CD4-positive, CD25-positive, alpha-beta regulatory T cell (primary cell): Measurements from ENCODE around the gene HIRA. TPM values are rescaled to one million over a fixed set of nuclear protein-coding genes. Genes with fewer than 3 reads are reported as not detected.
"Not testable (repeated sequence)": the region's sequence is repeated elsewhere in the genome, so short reads cannot be mapped to it uniquely, and the experiment has no call there.

ENCODE experiments used
- ATAC-seq, 2 donors: fragments of 150-1000 bp; cut with Tn5 transposase; one replicate each; pipeline ENCODE4 v1.10.0; 2021; ENCODE audit warnings: low read depth in 2 of 2, moderate number of reproducible peaks in 2 of 2, moderate library complexity in 1 of 2
- DNase-seq, 3 donors: peaks; one replicate each; pipeline versions ENCODE4 v3.0.0 to v3.0.0-alpha.2; 2012 to 2022; ENCODE audit warnings: mixed read lengths in 1 of 3
- H3K27ac ChIP-seq: one replicate; pipeline ENCODE4 v1.7.0; 2013; ENCODE audit warnings: mild to moderate bottlenecking, low read length; ENCODE audit not compliant: insufficient read depth, poor library complexity, severe bottlenecking
- H3K27me3 ChIP-seq: one replicate; pipeline ENCODE4 v1.7.0; 2013; ENCODE audit warnings: low read length; ENCODE audit not compliant: control insufficient read depth, insufficient read depth
- H3K36me3 ChIP-seq: one replicate; pipeline ENCODE4 v1.7.0; 2013; ENCODE audit warnings: mild to moderate bottlenecking, low read length, moderate library complexity; ENCODE audit not compliant: control insufficient read depth, insufficient read depth
- H3K4me1 ChIP-seq: 2 replicates; pipeline ENCODE4 v1.7.0; 2013; ENCODE audit warnings: mild to moderate bottlenecking, low read length; ENCODE audit not compliant: insufficient read depth, control insufficient read depth, poor library complexity, severe bottlenecking
- H3K4me3 ChIP-seq: one replicate; pipeline ENCODE4 v1.7.0; 2013; ENCODE audit warnings: low read depth, mild to moderate bottlenecking, low read length, moderate library complexity
- H3K9me3 ChIP-seq, 2 experiments: 1 replicate in 1 of 2; 2 replicates in 1 of 2; pipeline ENCODE4 v1.7.0; 2013; ENCODE audit warnings: low read length in 2 of 2, mild to moderate bottlenecking in 1 of 2, moderate library complexity in 1 of 2; ENCODE audit not compliant: control insufficient read depth in 2 of 2
- H3K27ac Mint-ChIP-seq, 3 donors: one replicate each; pipeline ENCODE4 v1.8.0; 2020 to 2022; ENCODE audit warnings: mild to moderate bottlenecking in 3 of 3, mixed read lengths in 3 of 3, moderate library complexity in 2 of 3
- H3K27me3 Mint-ChIP-seq: one replicate; pipeline ENCODE4 v1.8.0; 2022; ENCODE audit warnings: mild to moderate bottlenecking, mixed read lengths
- H3K36me3 Mint-ChIP-seq: one replicate; pipeline ENCODE4 v1.8.0; 2020; ENCODE audit warnings: mixed read lengths
- H3K4me1 Mint-ChIP-seq, 4 donors: one replicate each; pipeline ENCODE4 v1.8.0; 2020 to 2022; ENCODE audit warnings: mixed read lengths in 4 of 4, mild to moderate bottlenecking in 1 of 4
- H3K4me3 Mint-ChIP-seq, 4 donors: one replicate each; pipeline ENCODE4 v1.8.0; 2020 to 2022; ENCODE audit warnings: mild to moderate bottlenecking in 4 of 4, mixed read lengths in 4 of 4, moderate library complexity in 3 of 4
- H3K9me3 Mint-ChIP-seq, 7 donors: one replicate each; pipeline ENCODE4 v1.8.0; 2020 to 2022; ENCODE audit warnings: mixed read lengths in 7 of 7, mild to moderate bottlenecking in 3 of 7, moderate library complexity in 2 of 7
- polyA plus RNA-seq, 4 donors: library from polyadenylated mRNA; unstranded; fragments of 300-500 nt; fragmentation: Illumina TruSeq; gene quantifications; one replicate each; pipeline ENCODE4 v1.2.3, GENCODE V29; 2021
- total RNA-seq: library from RNA; stranded (reverse); gene quantifications from one replicate; pipeline ENCODE4 v1.2.3, GENCODE V29; 2022

The HIRA gene
- total and polyA plus RNA-seq, 5 donors from 2014 or later, result 1.4 to 30.2 (median 3.0) TPM

- peak in 1 of 2 donors; percentile 10 for ATAC-seq
- Mint-ChIP-seq H3K4me1 (peaks cover 21 to 59% (median 39%) of the 10 kb centered on the region in 4 donors), H3K4me3 (peak overlapping the region; percentile 94 to 98 (median 94)), H3K36me3 (peaks cover 11% of the 10 kb centered on the region), H3K9me3 (no peaks in the 10 kb centered on the region), H3K27me3 (no peaks in the 10 kb centered on the region), H3K27ac (peak overlapping the region; percentile 94 to 97 (median 96))
- H3K36me3 ChIP-seq, result peaks cover 34% of the 10 kb centered on the region
- H3K27ac ChIP-seq, result peak overlapping the region; percentile 90
- peaks cover 30% of the 10 kb centered on the region for H3K4me1 ChIP-seq
- DNase-seq, result no peak
- no peaks in the 10 kb centered on the region for H3K9me3 ChIP-seq
- no peaks in the 10 kb centered on the region for H3K27me3 ChIP-seq
- H3K4me3 ChIP-seq, result peak overlapping the region; percentile 85
Observed at GRCh38 chr22:19446603-19447329, 15.2 kb upstream of the HIRA start.

GRCh38 chr22:19445279-19445982 lies 13.9 kb upstream of the HIRA start:
- peaks cover 11% of the 10 kb centered on the region for H3K36me3 Mint-ChIP-seq
- not testable (repeated sequence) for ATAC-seq, H3K9me3 ChIP-seq, H3K27ac ChIP-seq, DNase-seq, H3K27me3 Mint-ChIP-seq, H3K27me3 ChIP-seq, H3K9me3 Mint-ChIP-seq, H3K4me3 ChIP-seq
- Histone ChIP-seq H3K4me1 (peaks cover 30% of the 10 kb centered on the region), H3K36me3 (peaks cover 26% of the 10 kb centered on the region)
- H3K4me1 Mint-ChIP-seq, result peaks cover 18 to 59% (median 43%) of the 10 kb centered on the region in 4 donors
- peak overlapping the region; percentile 21 to 82 (median 68) for H3K4me3 Mint-ChIP-seq
- H3K27ac Mint-ChIP-seq, result peak overlapping the region in 2 of 3 donors; percentile 32 to 64

- Histone ChIP-seq H3K27me3 (no peaks in the 10 kb centered on the region), H3K27ac (no peak overlapping the region), H3K4me1 (peaks cover 29% of the 10 kb centered on the region), H3K9me3 (no peaks in the 10 kb centered on the region), H3K4me3 (no peak overlapping the region), H3K36me3 (peaks cover 26% of the 10 kb centered on the region)
- Mint-ChIP-seq H3K4me3 (peak overlapping the region in 1 of 4 donors; percentile 59), H3K36me3 (peaks cover 11% of the 10 kb centered on the region), H3K9me3 (no peaks in the 10 kb centered on the region), H3K27ac (peak overlapping the region in 1 of 3 donors; percentile 54), H3K27me3 (no peaks in the 10 kb centered on the region), H3K4me1 (peaks cover 18 to 57% (median 43%) of the 10 kb centered on the region in 4 donors)
- DNase-seq (no peak), ATAC-seq (no peak)
Observed at GRCh38 chr22:19443544-19444211, 12.1 kb upstream of the HIRA start.

GRCh38 chr22:19442166-19442565 lies 10.6 kb upstream of the HIRA start:
- Mint-ChIP-seq H3K27ac (peak overlapping the region in 2 of 3 donors; percentile 32 to 61), H3K4me3 (peak overlapping the region in 1 of 4 donors; percentile 38), H3K36me3 (peaks cover 15% of the 10 kb centered on the region), H3K27me3 (no peaks in the 10 kb centered on the region), H3K4me1 (peaks cover 18 to 50% (median 42%) of the 10 kb centered on the region in 4 donors), H3K9me3 (no peaks in the 10 kb centered on the region)
- no peaks in the 10 kb centered on the region for H3K27me3 ChIP-seq
- DNase-seq (no peak), ATAC-seq (no peak)
- no peak overlapping the region for H3K4me3 ChIP-seq
- H3K27ac ChIP-seq, result no peak overlapping the region
- H3K36me3 ChIP-seq, result peaks cover 31% of the 10 kb centered on the region
- no peaks in the 10 kb centered on the region for H3K9me3 ChIP-seq
- peaks cover 19% of the 10 kb centered on the region for H3K4me1 ChIP-seq

GRCh38 chr22:19440411-19441195 lies 9.1 kb upstream of the HIRA start:
- DNase-seq (no peak), ATAC-seq (no peak)
- Mint-ChIP-seq H3K4me1 (peaks cover 10 to 37% (median 32%) of the 10 kb centered on the region in 4 donors), H3K27ac (peak overlapping the region in 1 of 3 donors; percentile 62), H3K27me3 (no peaks in the 10 kb centered on the region), H3K9me3 (no peaks in the 10 kb centered on the region), H3K4me3 (peak overlapping the region in 1 of 4 donors; percentile 43), H3K36me3 (peaks cover 19% of the 10 kb centered on the region)
- Histone ChIP-seq H3K27ac (no peak overlapping the region), H3K4me1 (peaks cover 5% of the 10 kb centered on the region), H3K36me3 (peaks cover 31% of the 10 kb centered on the region), H3K4me3 (no peak overlapping the region), H3K27me3 (no peaks in the 10 kb centered on the region), H3K9me3 (no peaks in the 10 kb centered on the region)

- H3K4me1 Mint-ChIP-seq, result peaks cover 3 to 25% (median 24%) of the 10 kb centered on the region in 4 donors
- no peak overlapping the region for H3K4me3 ChIP-seq
- no peaks in the 10 kb centered on the region for H3K27me3 Mint-ChIP-seq
- no peaks in the 10 kb centered on the region for H3K9me3 ChIP-seq
- no peak for ATAC-seq
- no peak for DNase-seq
- H3K36me3 ChIP-seq, result peaks cover 22% of the 10 kb centered on the region
- H3K27ac ChIP-seq, result no peak overlapping the region
- H3K27me3 ChIP-seq, result no peaks in the 10 kb centered on the region
- H3K4me3 Mint-ChIP-seq, result peak overlapping the region in 1 of 4 donors; percentile 22
- H3K36me3 Mint-ChIP-seq, result peaks cover 14% of the 10 kb centered on the region
- no peak overlapping the region for H3K27ac Mint-ChIP-seq
- no peaks in the 10 kb centered on the region for H3K4me1 ChIP-seq
- H3K9me3 Mint-ChIP-seq, result peaks cover 0 to 2% (median 0%) of the 10 kb centered on the region in 7 donors
Observed at GRCh38 chr22:19438298-19438697, 6.8 kb upstream of the HIRA start.
